PFSK-1 (cell line): Measurements from ENCODE around the gene VWA5B2.

Experiments used
- POLR2AphosphoS5 ChIP-seq: IDR thresholded peaks from 2 replicates; pipeline ENCODE4 v1.6.1; 2012; ENCODE audit warnings: low read depth, mild to moderate bottlenecking, control low read depth, low read length, moderate library complexity
- REST ChIP-seq, 2 experiments: IDR thresholded peaks; 2 replicates each; pipeline versions ENCODE4 v1.6.1 to v1.8.0; 2011 to 2012; ENCODE audit warnings: low read depth in 2 of 2, low read length in 2 of 2, control low read depth in 1 of 2, inconsistent platforms in 1 of 2, mild to moderate bottlenecking in 1 of 2, moderate library complexity in 1 of 2; ENCODE audit not compliant: insufficient read depth in 1 of 2
- TAF1 ChIP-seq: IDR thresholded peaks from 2 replicates; pipeline ENCODE4 v1.6.1; 2012; ENCODE audit warnings: low read length, control low read depth, borderline replicate concordance; ENCODE audit not compliant: insufficient read depth

- TF ChIP-seq TAF1 (no peak), REST (IDR thresholded peaks at IDR 0.05; ENCODE audit: insufficient read depth in 1 of 2, low read depth in 2 of 2, low read length in 2 of 2) (no peak), POLR2AphosphoS5 (no peak)
Measured at GRCh38 chr3:184289426-184289938, 60.1 kb downstream of the VWA5B2 start.
